NK-92 (cell line): ENCODE data around the gene ZSWIM9.
"Not testable (repeated sequence)": the region's sequence is repeated elsewhere in the genome, so short reads cannot be mapped to it uniquely, and the experiment has no call there.

Experiments used
- DNase-seq: peaks from one replicate; lab custom pipeline; 2025; ENCODE audit not compliant: unreplicated experiment; lab: John Stamatoyannopoulos, UW

The ZSWIM9 gene

DNA sequence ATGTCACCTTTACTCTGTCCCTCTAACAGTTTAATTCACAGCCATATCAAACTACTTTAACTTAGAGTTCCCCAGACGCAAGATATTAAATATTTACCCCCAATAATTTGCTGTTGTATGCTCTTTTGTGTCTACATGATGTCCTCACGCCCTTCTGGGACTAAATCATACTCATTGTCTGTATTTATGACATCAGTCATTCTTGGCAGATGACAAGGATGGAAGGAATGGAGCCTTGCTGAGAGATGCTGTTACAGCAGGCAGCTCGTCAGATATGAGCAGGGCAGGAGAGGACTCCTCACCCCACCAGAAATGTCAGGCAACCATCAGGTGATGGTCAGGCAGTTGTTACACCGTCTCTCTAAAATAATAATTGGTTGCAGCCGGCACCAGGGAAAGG lies 43.5 kb downstream of the ZSWIM9 start:
- DNase-seq: no peak

DNA sequence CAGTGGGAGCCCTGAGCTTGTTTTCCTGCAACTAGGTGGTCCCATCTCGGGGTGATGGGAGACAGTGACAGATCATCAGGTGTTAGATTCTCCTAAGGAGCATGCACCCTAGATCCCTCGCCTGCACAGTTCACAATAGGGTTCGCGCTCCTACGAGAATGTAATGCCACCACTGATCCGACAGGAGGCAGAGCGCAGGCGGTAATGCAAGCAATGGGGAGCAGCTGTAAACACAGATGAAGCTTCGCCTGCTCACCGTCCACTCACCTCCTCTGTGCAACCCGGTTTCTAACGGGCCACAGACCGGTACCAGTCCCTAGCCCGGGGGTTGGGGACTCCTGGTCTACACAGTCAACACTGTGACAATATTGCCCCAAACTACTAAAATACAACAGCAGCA lies 46.5 kb downstream of the ZSWIM9 start:
- no peak for DNase-seq

DNA sequence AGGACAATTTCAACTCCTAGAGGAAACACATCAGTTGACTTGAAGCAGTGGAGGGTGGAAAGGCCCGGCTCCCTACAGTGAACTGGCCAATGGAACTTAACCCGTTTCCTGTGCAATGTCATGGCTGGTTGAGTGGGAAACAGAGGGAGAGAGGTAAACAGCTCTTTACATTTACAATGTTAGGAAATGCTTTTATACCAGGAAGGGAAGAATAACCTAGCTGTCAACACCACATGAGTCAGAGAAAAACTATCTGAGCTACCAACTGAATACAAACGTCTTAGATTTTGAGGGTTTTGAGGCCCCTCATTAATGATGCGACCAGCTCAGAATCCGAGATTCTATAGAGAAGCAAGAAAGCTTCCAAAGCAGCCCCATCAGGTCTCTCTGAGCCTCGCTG lies 48.5 kb downstream of the ZSWIM9 start:
- DNase-seq: no peak

DNA sequence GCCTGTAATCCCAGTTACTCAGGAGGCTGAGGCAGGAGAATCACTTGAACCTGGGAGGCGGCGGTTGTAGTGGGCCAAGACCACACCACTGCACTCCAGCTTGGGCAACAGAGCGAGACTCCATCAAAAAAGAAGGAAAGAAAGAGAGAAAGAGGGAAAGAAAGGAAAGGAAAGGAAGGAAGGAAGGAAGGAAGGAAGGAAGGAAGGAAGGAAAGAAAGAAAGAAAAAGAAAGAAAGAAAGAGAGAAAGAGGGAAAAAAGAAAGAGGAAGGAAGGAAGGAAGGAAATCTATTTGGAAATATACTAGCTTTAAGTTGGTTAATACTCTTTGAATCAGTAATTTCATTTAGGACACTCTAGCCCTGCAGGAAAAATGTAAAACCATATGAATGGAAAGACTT lies 50.3 kb downstream of the ZSWIM9 start:
- DNase-seq: not testable (repeated sequence)

DNA sequence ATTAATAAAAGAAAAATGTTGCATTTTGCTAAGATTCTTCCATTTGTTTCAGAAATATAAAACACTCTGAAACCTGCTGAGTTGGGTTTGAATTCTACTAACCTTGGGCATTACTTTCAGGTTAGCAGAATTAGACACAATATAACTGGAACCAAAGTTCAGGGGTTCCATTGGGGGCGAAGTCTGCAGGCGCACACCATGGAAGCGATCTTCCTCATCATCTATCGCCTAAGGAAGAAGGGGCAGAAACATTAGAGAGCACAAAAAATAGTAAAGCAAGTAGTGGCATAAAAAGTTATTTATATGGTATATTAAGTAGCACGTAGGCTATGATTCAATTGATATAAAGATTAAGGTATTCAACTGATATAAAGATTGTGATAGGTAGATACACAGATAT lies 51.1 kb downstream of the ZSWIM9 start:
- DNase-seq: no peak

DNA sequence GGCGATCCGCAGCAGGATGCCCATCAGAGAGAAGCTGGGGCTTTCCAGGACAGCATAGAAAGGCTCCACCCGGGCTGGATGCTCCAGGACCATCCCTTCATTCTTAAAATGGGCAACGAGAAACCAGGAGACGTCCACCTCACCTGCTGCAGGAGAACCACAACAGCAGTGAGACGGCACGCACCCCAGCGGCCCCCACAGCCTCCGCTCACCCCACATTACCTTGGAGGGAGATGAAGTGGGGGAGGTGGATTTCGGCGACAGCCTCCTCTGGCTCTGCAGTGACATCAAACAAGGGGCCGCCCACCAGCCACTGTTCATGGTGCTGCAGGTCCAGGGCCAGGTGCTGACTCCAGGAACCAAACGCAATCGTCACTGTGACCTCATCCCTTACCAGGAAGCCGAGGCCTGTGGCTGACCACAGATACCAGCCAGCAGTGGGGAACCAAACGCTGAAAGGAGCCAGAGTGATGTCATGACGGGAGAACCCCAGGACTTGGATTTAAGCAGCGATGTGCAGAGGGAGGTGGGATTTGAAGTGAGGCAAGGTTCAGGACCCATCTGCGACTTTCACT lies 60.2 kb downstream of the ZSWIM9 start:
- no peak for DNase-seq

DNA sequence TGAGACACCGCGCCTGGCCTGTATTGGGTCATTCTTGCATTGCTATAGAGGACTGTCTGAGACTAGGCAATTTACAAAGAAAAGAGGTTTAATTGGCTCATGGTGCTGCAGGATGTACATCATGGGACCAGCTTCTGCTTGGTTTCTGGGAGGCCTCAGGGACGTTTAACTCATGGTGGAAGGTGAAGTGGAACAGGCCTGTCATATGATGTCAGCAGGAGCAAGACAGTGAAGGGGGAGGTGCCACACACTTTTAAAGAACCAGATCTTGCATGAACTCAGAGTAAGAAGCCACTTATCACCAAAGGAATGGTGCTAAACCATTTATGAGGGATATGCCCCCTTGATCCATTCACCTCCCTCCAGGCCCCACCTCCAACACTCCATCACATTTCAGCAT lies 66.6 kb downstream of the ZSWIM9 start:
- DNase-seq: no peak

DNA sequence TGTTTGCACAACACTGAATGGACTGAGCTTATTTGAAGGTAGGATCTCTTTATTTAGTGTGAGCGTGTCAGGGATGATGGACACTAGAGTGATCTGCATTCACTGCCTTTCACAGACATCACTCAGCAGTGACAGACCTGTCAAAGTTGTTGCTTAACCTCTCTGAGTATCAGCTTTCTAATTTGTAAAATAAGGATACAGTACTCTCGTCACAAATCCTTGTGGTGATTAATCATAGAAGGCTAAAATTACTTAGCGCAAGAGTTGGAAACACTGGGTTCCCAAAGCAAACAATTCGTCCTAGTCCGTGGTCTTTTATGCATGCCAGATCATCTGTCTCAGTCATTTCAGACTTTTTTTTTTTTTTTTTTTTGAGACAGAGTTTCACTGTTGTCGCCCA lies 68.6 kb downstream of the ZSWIM9 start:
- DNase-seq: no peak

DNA sequence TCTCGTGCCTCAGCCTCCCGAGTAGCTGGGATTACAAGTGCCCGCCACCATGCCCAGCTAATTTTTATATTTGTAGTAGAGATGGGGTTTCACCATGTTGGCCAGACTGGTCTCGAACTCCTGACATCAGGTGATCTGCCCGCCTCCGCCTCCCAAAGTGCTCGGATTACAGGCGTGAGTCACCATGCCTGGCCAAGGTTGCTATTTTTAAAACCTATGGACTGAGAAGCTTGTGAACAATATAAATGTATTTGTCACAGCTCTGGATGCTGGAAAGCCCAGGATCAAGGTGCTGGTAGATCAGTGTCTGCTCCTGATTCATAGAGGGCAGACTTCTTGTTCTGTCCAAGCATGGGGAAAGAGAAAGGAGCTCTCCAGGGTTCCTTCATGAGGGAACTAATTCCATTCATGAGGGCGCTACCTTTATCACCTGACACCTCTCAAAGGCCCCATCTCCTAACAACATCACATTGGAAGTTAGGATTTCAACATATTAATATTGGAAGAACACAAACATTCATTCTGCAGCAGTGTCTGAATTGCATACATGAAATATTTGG lies 69.2 kb downstream of the ZSWIM9 start:
- DNase-seq: no peak

DNA sequence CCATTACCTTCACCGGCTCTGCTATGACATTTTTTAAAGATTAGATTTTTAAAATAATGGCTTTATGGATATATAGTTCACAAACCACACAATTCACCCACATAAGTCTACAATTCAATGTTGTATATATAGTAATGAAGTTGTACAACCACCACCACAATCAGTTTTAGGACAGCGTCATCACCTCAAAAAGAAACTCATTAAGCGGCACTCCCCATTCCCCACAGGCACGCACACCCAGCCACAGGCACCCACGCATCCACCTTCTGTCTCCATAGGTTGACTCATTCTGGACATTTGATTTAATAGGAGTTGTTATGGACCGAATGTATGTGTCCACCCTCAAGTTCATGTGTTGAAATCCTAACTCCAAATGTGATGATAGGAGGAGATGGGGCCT lies 71.3 kb downstream of the ZSWIM9 start:
- not testable (repeated sequence) for DNase-seq

DNA sequence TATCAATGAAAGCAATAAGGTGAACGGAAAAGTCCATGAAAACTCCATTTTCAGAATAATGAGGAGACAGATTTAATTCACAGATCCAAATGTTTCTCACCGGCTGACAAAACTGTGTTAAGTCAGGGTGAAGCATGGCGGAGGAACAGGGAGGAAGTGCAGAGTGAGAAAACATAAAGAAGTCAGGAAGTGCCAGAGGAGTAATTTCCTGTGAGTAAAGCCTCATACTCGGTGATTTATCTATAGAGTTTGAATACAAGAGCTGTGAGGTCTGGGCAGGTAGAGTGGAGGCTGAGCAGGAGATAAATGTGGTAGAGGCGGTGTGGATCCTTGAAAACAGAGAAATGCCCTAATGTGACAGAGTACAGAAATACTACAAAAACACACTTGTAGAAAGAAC lies 73.8 kb downstream of the ZSWIM9 start:
- DNase-seq: no peak

DNA sequence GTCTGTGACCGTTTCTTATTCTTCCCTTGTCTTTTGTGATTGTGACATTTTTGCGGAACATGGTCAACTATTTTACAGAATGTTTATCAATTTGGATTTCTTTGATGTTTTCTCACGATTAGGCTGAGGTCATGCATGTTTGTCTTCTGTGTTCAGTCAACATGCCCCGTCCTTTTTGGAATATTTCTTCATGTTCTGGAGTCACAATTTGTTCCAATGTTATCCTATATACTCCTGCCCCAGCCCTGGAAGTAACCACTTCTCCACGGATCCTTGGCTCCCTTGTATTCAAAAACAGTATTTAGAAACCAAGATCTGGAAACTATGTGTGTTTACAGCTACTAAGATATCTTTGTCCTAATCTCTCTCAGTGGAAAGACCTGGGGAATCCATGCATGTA lies 75.6 kb downstream of the ZSWIM9 start:
- DNase-seq: no peak

DNA sequence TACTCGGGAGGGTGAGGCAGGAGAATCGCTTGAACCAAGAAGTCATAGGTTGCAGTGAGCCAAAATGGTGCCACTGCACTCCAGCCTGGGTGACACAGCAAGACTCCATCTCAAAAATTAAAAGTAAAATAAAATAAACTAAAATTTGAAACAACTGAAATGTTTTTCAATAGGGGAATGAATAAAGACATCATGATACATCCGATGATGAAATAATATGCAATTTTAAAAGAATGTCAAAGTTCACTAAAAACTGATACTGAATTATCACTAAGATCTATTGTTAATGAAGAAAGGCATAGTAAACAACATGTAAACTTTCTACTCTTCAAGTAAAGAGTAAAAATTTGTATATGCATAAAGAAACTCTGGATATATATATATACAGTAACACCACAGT lies 76.7 kb downstream of the ZSWIM9 start:
- no peak for DNase-seq
